HTR-8/SVneo (cell line): ENCODE results near the gene RP2.
A peak's percentile ranks its signal among the peaks of the same experiment; 100 is the strongest.

Source experiments
- DNase-seq: peaks from one replicate; pipeline ENCODE4 v3.0.0; 2011; ENCODE audit warnings: low spot score, mixed read lengths; ENCODE audit not compliant: insufficient read length
- FAIRE-seq: peaks from 2 replicates; lab custom pipeline; 2011; peaks lifted over from hg19 to GRCh38; lab: Jason Lieb, UNC

The RP2 gene

DNA sequence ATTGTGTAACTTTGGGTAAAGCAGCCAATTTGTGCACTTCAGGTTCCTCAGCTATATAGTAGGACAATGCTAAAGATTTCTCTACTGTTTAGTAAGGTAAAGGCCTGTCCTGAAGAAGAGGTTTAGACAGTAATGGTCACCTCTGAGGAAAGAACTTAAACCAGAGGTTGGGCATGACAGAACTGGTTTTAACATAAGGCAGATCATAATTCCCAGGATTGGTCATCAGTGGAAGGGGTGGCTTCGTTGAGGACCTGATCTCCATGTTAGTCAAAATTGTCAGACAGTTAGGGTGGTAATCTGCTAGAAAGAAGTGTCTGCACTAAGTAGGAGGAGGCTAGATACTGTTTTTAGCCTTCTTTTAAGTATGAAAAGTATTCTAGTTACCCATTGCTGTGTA lies 4.1 kb downstream of the RP2 start:
- DNase-seq (no peak), FAIRE-seq (no peak)

DNA sequence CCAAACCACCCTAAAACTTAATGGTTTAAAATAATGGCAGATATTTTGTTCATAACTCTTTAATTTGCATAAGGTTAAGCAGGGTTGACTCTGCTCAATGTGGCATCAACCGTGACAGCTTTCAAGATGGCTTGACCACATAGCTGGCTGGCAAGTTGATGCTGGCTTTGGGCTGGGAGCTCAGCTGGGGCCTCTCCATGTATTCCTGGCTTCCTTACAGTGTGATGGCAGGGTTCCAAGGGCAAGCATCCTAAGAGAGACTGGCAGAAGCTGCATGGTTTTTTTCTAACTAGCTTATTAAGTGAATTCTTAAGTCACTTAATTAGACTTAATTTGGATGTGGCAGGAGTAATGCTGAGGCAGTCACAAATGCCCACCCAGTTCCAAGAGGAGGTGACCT lies 4.5 kb downstream of the RP2 start:
- DNase-seq (no peak), FAIRE-seq (no peak)

DNA sequence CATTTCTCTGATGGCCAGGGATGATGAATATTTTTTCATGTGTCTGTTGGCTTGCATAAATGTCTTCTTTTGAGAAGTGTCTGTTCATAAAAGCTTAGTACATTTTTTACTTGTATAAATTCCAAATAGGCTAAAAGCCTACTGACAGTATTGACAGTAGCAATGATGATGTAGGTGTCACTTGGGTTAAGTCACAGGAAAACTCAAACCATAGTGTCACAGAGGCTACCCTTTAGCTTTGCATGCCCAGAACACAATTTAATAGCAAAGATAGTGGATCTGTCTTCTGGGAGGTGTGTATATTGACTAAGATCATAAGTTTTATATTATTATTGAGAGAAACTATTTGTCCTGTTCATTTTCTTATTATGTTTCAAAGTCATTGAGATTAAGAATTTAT lies 8.1 kb downstream of the RP2 start:
- DNase-seq (no peak), FAIRE-seq (no peak)

DNA sequence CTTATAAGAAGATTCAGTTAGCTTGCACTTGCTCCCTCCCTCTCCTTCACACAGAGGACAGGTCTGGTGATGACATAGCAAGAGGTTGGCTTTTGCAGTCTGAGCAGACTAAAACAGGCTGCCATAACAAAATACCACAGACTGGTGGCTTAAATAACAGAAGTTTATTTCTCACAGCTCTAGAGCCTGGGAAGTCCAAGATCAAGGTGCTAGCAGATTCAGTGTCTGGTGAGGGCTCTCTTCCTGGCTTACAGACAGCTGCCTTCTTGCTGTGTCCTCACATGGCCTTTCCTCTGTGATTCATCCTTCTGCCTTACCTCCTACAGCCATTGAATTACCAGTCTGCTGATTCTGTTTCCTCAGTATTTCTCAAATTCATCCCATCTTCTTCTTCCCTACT lies 13.1 kb downstream of the RP2 start:
- FAIRE-seq = no peak
- DNase-seq = no peak

DNA sequence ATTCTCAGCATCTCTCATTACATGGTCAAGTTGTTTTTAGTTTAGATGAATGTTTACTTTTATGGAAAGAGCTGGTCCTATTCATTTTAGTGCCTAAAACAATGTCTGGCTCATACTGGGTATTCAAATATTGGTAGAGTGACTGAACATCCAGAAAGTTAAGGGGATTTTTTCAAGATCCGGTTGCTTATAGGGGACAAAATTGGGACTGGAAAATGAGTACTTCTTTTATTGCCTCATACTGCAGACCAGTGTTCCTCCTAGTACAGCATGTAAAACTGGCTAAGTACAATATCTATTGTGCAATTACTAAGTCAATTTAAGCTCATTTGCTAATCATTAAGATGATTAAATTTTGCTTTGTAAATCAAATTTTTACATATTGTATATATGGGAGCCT lies 13.9 kb downstream of the RP2 start:
- DNase-seq = no peak
- no peak for FAIRE-seq

DNA sequence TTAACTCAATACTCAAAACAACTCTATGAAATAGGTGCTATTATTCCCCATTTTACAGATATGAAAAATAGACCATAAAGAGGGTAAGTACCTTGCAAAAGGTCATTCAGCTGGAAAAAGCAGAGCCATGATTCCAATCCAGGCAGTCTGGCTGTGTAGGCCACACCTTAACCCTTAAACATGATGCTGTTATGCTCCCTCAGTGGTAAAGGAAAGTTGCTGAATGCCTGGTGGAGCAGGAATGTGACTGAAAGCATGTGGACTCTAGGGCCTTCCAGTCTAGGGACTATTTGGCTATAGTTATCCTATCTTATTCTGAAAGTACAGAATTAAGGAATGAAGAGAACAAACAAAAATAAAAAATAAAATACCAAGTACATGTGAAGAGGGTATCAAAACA lies 19.6 kb downstream of the RP2 start:
- no peak for DNase-seq
- no peak for FAIRE-seq

DNA sequence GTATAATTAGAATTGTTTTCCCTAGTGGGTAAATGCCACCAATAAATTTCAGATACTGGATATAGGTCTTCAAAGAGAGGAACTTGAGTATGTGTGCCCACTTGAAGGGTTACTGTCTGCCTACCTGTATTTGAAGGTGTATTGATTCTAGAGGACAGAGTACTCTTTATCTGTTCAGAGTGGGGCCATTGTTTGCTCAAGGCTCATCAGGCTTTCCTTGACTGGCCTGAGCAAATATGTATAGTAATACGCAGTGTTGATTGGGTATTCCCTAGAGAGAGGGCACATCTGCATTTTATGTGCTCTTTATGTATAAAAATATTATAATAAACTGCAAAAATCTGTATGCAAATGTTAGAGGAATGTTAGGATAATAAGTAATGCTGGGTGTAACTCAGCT lies 23.7 kb downstream of the RP2 start:
- FAIRE-seq = no peak

DNA sequence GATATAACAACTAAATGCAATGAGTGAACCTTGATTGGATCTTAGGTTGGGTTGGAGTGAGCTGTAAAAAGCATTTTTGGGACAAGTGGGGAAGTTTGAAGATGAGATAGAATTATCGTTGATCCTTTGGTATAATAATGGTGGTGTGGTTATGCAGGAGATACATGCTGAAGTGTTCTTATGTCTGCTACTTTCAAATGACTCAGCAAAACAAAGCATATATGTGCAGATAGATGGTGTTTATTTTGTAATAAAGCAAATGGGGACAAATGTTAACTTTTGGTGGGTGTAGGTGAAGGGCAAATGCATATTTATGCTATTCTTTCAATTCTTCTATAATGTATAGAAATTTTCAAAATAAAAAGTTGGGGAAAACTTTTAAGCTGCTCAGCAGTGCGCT lies 26.2 kb downstream of the RP2 start:
- no peak for FAIRE-seq

More for the DNA sequence above, 23.7 kb downstream of the RP2 start:
- no peak for DNase-seq

DNA sequence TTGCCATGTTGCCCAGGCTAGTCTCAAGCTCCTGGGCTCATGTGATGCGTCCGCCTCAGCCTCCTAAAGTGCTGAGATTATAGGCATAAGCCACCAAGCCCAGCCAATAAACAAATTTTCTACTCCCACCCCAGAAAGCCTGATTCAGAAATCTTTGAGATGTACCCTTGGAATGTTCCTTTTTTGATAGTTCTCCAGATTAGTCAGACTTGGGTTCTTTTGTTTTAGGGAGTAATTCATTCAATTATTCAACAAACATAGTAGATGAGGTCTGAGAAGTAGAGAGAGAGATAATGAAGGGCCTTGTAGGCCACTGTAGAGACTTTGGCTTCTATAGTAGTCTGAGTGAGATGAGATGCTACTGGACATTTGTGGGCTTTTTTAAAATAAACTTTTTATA lies 27.8 kb downstream of the RP2 start:
- FAIRE-seq (no peak), DNase-seq (no peak)

More for the DNA sequence above, 26.2 kb downstream of the RP2 start:
- no peak for DNase-seq

DNA sequence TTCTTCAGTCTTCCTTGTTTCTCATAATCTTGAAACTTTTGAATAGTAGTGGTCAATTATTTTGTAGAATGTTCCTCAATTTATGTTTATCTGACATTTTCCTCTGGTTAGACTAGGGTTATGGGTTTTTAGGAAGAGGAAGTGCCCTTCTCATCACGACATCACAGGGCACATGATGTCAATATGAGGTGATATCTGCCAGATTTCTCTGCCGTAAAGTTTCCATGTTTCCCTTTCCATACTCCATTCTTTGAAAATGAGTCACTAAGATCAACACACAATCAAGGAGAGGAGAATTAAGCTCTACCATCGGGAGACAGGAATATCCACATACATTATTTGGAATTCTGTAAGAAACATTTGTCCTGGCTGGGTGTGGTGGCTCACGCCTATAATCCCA lies 28.4 kb downstream of the RP2 start:
- FAIRE-seq (no peak), DNase-seq (peak; percentile 11)

DNA sequence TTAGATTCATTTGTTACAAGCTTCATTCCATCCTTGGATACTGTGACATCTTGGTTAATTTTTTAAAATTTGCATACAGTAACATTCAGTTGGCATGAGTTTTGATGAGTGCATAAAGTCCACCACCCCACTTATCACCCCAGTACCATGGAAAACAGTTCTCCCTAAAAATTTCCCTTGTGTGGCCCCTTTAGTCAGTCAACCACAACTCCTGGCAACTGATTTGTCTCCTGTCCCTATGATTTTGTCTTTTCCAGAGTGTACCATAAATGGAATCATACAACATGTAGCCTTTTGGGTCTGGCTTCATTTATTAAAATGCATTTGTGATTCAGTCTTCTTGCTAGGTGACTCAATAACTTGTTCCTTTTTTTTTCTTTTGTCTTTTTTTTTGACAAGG lies 29.9 kb downstream of the RP2 start:
- FAIRE-seq (no peak), DNase-seq (no peak)

DNA sequence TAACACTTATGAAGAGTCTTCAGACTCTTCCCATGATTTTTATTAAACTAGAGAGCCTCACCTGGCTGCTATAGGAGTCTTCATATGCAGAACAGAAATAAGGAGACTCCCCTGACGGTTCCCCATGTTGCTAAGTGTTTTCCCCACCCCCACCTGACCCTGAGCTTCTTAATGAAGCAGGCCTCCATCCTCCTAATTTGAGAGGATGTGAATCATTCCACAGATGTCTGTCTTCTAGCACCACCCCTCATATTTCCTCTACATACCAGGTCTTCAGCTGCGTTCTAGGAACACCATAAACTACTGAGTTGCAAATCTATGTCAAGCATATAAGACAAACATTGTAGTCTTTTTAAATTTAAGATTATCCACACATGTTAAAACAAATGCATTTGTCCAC lies 36.9 kb downstream of the RP2 start:
- FAIRE-seq (no peak), DNase-seq (no peak)

DNA sequence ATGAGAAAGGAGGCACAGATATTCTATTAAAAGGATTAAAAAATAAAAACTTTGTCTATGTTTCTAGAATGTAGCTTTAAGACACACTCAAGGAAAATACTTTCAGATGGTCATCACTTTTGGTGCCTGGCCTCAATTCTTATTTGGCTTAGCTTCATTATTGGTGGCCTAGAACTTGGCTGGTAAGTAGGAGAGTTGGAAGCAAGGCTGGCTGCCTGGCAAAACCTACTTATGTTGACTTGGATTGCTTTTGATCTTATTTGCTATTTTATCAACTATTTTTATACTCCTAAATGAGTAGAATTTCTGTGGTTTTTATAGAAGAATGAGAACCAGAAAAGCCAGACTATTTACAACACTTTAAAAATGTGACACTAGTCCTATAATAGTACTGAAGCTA lies 40.1 kb downstream of the RP2 start:
- FAIRE-seq (no peak), DNase-seq (no peak)

DNA sequence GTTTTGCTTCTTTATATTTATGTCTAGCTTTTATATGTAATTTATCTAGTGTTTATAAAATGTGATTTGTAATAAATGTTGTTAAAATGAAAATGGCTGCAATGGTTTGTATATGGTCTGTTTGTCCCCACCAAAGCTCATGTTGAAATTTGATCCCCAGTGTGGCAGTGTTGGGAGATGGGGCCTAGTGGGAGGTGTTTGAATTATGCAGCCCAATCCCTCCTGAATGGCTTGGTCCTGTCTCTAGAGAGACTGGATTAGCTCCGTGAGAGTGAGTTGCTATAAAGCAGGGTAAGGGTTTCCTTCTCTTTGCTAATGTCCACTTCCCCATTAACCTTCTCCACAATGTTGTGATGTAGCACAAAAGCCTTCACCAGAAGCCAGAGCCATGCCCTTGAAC lies 45.4 kb downstream of the RP2 start:
- FAIRE-seq (no peak), DNase-seq (no peak)

DNA sequence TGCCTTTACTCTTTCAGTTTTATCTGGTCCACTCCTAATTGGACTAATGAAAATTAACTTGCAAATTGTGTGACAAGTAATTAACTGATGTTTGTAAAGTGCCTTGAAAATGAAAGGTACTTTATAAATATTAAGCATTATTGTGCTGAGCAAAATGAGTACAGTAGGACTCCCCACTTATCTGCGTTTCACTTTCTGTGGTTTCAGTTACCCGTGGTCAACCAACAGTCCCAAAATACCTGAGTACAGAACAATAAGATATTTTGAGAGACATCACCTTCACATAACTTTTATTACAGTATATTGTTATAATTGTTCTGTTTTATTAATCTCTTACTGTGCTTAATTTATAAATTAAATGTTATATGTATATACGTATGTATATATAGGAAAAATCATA lies 48.0 kb downstream of the RP2 start:
- FAIRE-seq = no peak
- no peak for DNase-seq

DNA sequence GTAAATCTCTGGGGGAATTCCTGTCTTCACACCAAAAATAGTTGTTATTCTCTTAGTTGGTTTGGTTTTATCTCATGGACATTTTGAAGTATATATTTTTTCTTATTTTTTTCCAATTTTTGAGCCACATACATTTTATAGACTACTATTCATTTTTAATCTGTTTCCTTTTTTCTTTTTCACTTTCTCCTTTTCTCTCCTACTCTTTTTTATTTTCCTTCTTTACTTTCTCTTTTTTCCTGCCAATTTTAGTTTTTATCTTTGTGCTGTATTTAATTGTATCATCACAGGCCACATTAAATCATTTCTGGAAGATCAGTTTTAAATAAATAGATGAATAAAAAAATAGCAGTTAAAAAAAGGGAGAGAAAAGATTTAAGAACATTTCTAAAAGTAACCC lies 61.4 kb downstream of the RP2 start:
- no peak for DNase-seq
- FAIRE-seq = no peak

DNA sequence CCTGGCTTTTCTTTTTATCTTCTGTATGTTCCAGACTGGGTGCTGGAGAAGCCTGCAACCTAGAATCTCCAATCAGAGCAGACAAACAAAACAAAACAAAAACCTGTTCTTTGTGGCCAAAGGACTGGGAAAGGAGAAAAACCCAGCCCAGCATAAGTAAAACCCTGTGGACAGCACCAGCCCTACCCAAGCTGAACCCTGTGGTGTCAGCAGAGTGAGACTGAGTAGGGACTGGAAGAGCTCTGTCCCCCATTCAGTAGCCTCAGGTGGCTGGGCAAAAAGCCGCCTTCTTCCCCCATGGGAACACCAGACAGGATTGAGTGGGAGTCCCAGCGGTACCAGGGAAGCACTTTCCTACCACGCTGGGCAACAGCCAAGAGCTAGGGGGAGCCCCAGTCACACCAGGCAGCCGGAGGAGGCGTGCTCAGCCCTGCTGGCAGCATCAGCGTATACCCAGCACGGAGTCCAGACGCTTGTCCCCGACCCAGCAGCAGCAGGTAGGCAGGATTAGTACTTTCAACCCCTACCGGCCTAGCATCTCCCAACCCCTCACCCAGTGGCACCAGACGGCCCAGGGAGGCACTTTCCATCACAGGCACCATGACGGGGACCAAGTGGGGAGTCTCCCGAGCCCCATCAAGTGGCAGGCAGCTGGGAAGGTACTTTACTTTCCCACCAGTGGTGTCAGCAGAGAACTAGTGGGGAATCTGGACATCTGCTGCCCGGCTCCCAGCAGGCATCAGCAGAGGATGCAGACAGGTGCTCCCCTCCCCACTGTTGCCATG lies 66.8 kb downstream of the RP2 start:
- DNase-seq (peak; percentile 57), FAIRE-seq (no peak)

DNA sequence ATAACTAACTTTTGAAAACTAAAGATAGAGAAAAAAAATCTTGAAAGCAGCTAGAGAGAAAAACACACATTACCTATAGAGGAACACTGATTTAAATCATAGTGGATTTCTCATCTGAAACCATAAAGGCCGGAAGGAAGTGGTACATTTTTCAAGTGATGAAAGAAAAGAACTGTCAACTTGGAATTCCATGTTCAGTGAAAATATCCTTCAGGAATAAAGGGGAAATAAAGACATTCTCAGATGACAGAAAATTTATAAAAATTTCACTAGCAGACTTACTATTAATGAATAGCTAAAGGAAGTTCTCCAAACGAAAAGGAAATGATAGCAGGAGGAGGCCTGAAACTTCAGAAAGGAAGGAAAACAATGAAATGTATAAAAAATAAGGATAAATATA lies 67.8 kb downstream of the RP2 start:
- FAIRE-seq (no peak), DNase-seq (no peak)

DNA sequence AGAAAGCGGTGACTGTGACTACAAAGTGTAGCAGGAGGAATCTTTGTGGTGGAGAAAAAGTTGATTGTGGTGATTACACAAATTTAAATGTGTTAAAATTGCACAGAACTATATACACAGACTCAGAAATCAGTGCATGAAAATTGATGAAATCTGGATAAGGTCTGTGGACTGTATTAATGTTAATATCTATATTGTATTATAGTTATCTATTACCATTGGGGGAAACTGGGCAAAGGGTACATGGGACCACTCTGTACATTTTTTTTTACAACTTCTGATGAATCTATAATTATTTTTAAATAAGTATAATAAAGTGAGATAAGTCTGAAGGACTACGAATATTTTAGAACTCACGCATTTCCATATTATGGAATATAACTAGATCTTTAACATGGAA lies 73.6 kb downstream of the RP2 start:
- FAIRE-seq (no peak), DNase-seq (no peak)

DNA sequence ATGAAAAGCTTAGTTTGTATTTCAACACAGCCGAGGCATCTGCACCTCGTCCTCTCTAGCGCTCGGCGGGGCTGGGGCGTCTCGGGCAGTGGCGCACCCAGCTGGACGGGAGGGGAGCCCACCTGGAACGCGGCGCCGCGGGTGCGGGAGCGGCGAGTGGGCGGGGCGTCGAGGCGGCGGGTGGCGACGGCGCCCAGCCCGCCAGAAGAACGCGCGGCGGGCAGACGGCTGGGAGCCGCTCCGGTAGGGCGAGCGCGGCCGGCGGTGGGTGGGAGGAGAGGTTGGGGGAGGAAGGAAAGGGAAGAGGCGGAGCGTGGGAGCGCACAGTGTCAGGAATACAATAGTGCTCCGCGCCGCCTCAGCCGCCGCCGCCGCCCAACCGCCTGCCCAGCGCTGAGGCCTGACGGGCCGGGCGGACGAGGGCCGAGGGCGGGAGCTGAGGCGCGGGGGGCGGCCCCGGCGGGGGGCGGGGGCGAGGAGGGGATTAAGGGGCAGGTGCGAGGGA lies 75.3 kb downstream of the RP2 start, which contains the start of gene JADE3:
TSS of gene JADE3 (plus strand) at position 324 of the 505 bp plus-strand sequence. CDS start 72,474 bp downstream, outside the sequence.
- FAIRE-seq = no peak

DNA sequence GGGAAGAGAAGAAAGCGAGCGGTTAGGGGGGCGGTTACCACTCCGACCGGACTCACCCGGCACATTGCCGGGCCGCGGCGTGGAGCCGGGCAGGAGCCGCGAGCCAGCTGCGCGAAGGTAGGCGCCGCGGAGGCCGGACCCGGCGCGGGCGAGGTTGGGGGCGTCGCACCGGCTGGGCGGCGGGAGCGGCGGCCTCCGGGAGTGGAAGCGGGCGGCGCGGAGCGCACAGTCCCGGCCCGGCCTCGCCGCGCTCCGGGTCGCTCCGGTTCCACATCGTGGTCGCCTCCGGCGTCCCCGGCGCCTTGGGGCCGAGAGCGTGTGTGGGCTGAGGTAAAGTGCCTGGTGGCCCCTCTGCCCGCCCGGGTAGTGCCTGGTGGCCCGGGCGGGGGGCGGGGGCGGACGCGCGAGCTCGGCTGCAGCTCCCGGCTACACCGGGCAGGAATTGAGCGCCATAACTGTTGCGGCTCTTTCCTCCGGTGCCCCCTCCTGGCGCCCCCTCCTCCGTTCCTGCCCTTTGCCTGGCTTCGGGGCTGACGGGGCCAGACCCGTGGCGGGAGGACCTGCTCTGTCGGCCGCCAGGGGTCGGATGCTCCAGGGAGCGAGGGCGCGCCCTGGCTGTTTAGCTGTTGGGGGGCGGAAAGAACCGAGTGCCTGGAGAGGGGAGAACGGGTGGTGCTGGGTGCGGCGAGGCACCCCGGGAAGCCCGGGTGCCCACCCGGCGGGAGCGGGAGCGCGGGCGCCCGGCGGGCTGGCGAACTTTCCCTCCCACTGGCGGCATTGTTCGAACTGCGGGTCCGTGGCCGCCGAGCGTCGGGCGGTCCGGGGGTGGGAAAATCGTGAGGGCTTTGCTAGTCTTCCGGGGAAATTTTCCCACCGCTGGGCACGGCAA lies 76.0 kb downstream of the RP2 start:
- FAIRE-seq (no peak), DNase-seq (peak; percentile 24)

More for the DNA sequence above, 75.3 kb downstream of the RP2 start, which contains the start of gene JADE3:
- DNase-seq = peak; percentile 36
